ENCODE data around the gene VMAC.
"Not testable (repeated sequence)": the region's sequence is repeated elsewhere in the genome, so short reads cannot be mapped to it uniquely, and the experiment has no call there.

VMAC gene

GRCh38 chr19:5904352-5905113, at the start of gene VMAC:
VMAC (plus strand) TSS chr19:5904872; CDS start chr19:5904891, 19 bp downstream.
- H3K4me1 ChIP-seq: peaks cover 6% of the 10 kb centered on the region; the same call in 1 of the 2 replicates
- H3K36me3 ChIP-seq (replicated peaks): peaks cover 23% of the 10 kb centered on the region
- peak within 1 kb of the TSS; percentile 98 for H3K4me3 ChIP-seq
- no peaks in the 10 kb centered on the region for H3K27me3 ChIP-seq (ENCODE audit: low read depth)
- DNase-seq (ENCODE audit: low spot score in 2 of 2): peak; percentile 99 to 100
- in situ Hi-C loops (cut with MboI; ENCODE audit: low sequenced_read_pairs): no loop called here
- H3K9me3 ChIP-seq: no peaks in the 10 kb centered on the region

GRCh38 chr19:5855151-5855550, 49.5 kb upstream of the VMAC start:
- H3K36me3 ChIP-seq (replicated peaks); H3K9me3 ChIP-seq; H3K4me3 ChIP-seq; DNase-seq (ENCODE audit: low spot score in 2 of 2); H3K4me1 ChIP-seq; in situ Hi-C loops (cut with MboI; ENCODE audit: low sequenced_read_pairs); H3K27me3 ChIP-seq (ENCODE audit: low read depth): not testable (repeated sequence)

- in situ Hi-C loops (cut with MboI; ENCODE audit: low sequenced_read_pairs): no loop called here
- no peaks in the 10 kb centered on the region for H3K9me3 ChIP-seq
- no peak for DNase-seq (ENCODE audit: low spot score in 2 of 2)
- no peaks in the 10 kb centered on the region for H3K4me1 ChIP-seq
- no peak overlapping the region for H3K4me3 ChIP-seq
- H3K36me3 ChIP-seq (replicated peaks): no peaks in the 10 kb centered on the region
- 0 out of 2 replicates have a peak, but pooled peaks cover 4% of the 10 kb centered on the region for H3K27me3 ChIP-seq (ENCODE audit: low read depth)
These were observed 47.2 kb upstream of the VMAC start for GRCh38 chr19:5857203-5858081.

GRCh38 chr19:5863030-5863665, 41.5 kb upstream of the VMAC start:
- H3K4me1 ChIP-seq: no peaks in the 10 kb centered on the region
- in situ Hi-C loops (cut with MboI; ENCODE audit: low sequenced_read_pairs): no loop called here
- H3K36me3 ChIP-seq (replicated peaks): no peaks in the 10 kb centered on the region
- no peak for DNase-seq (ENCODE audit: low spot score in 2 of 2)
- H3K9me3 ChIP-seq: no peaks in the 10 kb centered on the region
- H3K27me3 ChIP-seq (ENCODE audit: low read depth): no peaks in the 10 kb centered on the region
- no peak overlapping the region for H3K4me3 ChIP-seq

DNA sequence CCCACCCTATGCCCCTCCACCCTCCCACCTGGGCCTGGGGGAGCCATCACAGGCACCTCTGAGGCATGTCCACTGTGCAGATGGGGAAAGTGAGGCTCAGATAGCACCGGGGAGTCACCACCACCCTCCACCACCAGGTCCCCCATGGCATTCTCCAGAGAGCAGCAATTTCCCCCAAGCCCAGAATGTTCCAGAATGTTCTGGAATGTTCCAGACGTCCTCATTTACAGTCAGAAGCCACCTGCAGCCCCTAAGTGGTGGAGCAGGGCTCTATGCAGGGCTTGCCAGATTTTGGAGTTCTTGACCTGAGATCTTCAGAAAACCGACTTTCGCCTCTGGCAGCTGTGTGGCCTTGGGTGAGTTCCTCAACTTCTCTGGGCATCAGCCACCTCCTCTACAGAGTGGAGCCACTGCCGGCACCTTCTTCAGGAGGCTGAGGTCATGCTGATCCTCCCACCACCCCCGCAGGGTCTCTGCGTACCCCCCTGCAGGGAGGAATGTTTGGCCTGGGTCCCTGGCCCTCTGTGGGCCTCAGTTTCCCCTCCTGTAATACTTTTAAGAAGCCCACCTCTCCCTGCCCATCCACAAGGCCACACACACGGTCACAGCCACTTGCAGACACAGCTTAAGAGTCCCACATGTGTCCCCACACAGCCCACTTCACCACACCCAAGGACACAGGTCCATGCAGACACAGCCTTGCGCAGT, 40.5 kb upstream of the VMAC start:
- no peak for DNase-seq (ENCODE audit: low spot score in 2 of 2)
- in situ Hi-C loops (cut with MboI; ENCODE audit: low sequenced_read_pairs): no loop called here
- Histone ChIP-seq H3K36me3 (replicated peaks) (no peaks in the 10 kb centered on the region), H3K4me1 (no peaks in the 10 kb centered on the region), H3K4me3 (no peak overlapping the region), H3K27me3 (ENCODE audit: low read depth) (no peaks in the 10 kb centered on the region), H3K9me3 (no peaks in the 10 kb centered on the region)

- Histone ChIP-seq H3K4me3 (no peak overlapping the region), H3K4me1 (no peaks in the 10 kb centered on the region), H3K9me3 (no peaks in the 10 kb centered on the region), H3K36me3 (replicated peaks) (no peaks in the 10 kb centered on the region), H3K27me3 (ENCODE audit: low read depth) (no peaks in the 10 kb centered on the region)
- DNase-seq (ENCODE audit: low spot score in 2 of 2): no peak
- in situ Hi-C loops (cut with MboI; ENCODE audit: low sequenced_read_pairs): no loop called here
These were observed 39.8 kb upstream of the VMAC start for GRCh38 chr19:5864725-5865486.

GRCh38 chr19:5865772-5866171, 38.9 kb upstream of the VMAC start:
- in situ Hi-C loops (cut with MboI; ENCODE audit: low sequenced_read_pairs): no loop called here
- no peak for DNase-seq (ENCODE audit: low spot score in 2 of 2)
- H3K27me3 ChIP-seq (ENCODE audit: low read depth): no peaks in the 10 kb centered on the region
- no peaks in the 10 kb centered on the region for H3K4me1 ChIP-seq
- H3K36me3 ChIP-seq (replicated peaks): no peaks in the 10 kb centered on the region
- no peaks in the 10 kb centered on the region for H3K9me3 ChIP-seq
- H3K4me3 ChIP-seq: no peak overlapping the region

- Histone ChIP-seq H3K27me3 (ENCODE audit: low read depth) (no peaks in the 10 kb centered on the region), H3K4me1 (no peaks in the 10 kb centered on the region), H3K36me3 (replicated peaks) (no peaks in the 10 kb centered on the region), H3K9me3 (no peaks in the 10 kb centered on the region), H3K4me3 (no peak overlapping the region)
- no peak for DNase-seq (ENCODE audit: low spot score in 2 of 2)
- in situ Hi-C loops (cut with MboI; ENCODE audit: low sequenced_read_pairs): no loop called here
These were observed 37.2 kb upstream of the VMAC start for GRCh38 chr19:5867201-5868136.

DNA sequence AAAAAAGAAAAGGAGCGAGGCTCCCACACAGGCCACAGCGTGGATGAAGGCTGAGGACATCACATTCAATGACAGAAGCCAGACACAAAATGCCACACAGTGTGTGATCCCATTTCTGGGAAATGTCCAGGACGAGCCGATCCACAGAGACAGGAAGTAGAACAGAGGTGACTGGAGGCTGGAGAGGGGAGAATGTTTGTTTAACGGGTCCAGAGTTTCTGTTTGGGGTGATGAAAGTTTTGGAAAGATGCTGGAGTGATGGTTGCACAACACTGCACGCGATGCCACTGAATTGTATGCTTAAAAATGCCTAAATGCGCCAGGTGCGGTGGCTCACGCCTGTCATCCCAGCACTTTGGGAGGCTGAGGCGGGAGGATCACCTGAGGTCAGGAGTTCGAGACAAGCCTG, 33.7 kb upstream of the VMAC start:
- in situ Hi-C loops (cut with MboI; ENCODE audit: low sequenced_read_pairs): no loop called here

GRCh38 chr19:5873617-5874199, 31.0 kb upstream of the VMAC start:
- no peaks in the 10 kb centered on the region for H3K9me3 ChIP-seq
- peaks cover 9% of the 10 kb centered on the region for H3K4me1 ChIP-seq
- in situ Hi-C loops (cut with MboI; ENCODE audit: low sequenced_read_pairs): no loop called here

More for the DNA sequence above, 33.7 kb upstream of the VMAC start:
- H3K36me3 ChIP-seq (replicated peaks): no peaks in the 10 kb centered on the region
- no peaks in the 10 kb centered on the region for H3K4me1 ChIP-seq
- H3K4me3 ChIP-seq: no peak overlapping the region
- no peak for DNase-seq (ENCODE audit: low spot score in 2 of 2)
- no peaks in the 10 kb centered on the region for H3K27me3 ChIP-seq (ENCODE audit: low read depth)
- no peaks in the 10 kb centered on the region for H3K9me3 ChIP-seq

GRCh38 chr19:5874496-5874895, 30.2 kb upstream of the VMAC start:
- H3K9me3 ChIP-seq; H3K4me1 ChIP-seq; H3K4me3 ChIP-seq; in situ Hi-C loops (cut with MboI; ENCODE audit: low sequenced_read_pairs); DNase-seq (ENCODE audit: low spot score in 2 of 2); H3K27me3 ChIP-seq (ENCODE audit: low read depth); H3K36me3 ChIP-seq (replicated peaks): not testable (repeated sequence)

More at GRCh38 chr19:5873617-5874199, 31.0 kb upstream of the VMAC start:
- H3K36me3 ChIP-seq (replicated peaks): no peaks in the 10 kb centered on the region
- H3K4me3 ChIP-seq: no peak overlapping the region
- no peaks in the 10 kb centered on the region for H3K27me3 ChIP-seq (ENCODE audit: low read depth)
- no peak for DNase-seq (ENCODE audit: low spot score in 2 of 2)

DNA sequence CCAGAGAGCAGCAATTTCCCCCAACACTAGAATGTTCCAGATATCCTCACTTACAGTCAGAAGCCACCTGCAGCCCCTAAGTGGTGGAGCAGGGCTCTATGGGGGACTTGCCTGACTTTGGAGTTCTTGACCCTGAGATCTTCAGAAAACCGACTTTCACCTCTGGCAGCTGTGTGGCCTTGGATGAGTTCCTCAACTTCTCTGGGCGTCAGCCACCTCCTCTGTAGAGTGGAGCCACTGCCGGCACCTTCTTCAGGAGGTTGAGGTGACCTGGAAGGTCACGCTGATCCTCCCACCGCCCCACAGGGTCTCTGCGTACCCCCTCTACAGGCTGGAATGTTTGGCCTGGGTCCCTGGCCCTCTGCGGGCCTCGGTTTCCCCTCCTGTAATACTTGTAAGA, 27.2 kb upstream of the VMAC start:
- Histone ChIP-seq H3K27me3 (ENCODE audit: low read depth) (no peaks in the 10 kb centered on the region), H3K9me3 (no peaks in the 10 kb centered on the region), H3K4me1 (peaks cover 9% of the 10 kb centered on the region), H3K36me3 (replicated peaks) (no peaks in the 10 kb centered on the region), H3K4me3 (no peak overlapping the region)
- no peak for DNase-seq (ENCODE audit: low spot score in 2 of 2)
- in situ Hi-C loops (cut with MboI; ENCODE audit: low sequenced_read_pairs): no loop called here
